Smooth muscle cell (in vitro differentiated cells): ENCODE results near the gene MAGEA6. TPM values are rescaled to one million over a fixed set of nuclear protein-coding genes. Genes with fewer than 3 reads are reported as not detected.
A peak's percentile ranks its signal among the peaks of the same experiment; 100 is the strongest.
"Not testable (repeated sequence)": the region's sequence is repeated elsewhere in the genome, so short reads cannot be mapped to it uniquely, and the experiment has no call there.

Experiments
- DNase-seq: peaks from one replicate; lab custom pipeline; 2025; ENCODE audit not compliant: unreplicated experiment; lab: John Stamatoyannopoulos, UW
- H2AFZ ChIP-seq: fragments of 200-600 bp; sonication (generic); 2 replicates; pipeline ENCODE4 v1.6.0; 2016; ENCODE audit warnings: antibody characterized with exemption, low read depth, mild to moderate bottlenecking
- H3F3A ChIP-seq: fragments of 200-600 bp; sonication (generic); 2 replicates; pipeline ENCODE4 v1.6.0; 2017; ENCODE audit warnings: antibody characterized with exemption, low read depth
- H3K27ac ChIP-seq: fragments of 200-600 bp; sonication (generic); 2 replicates; pipeline ENCODE4 v1.5.1; 2016; ENCODE audit warnings: low read depth, mild to moderate bottlenecking
- H3K27me3 ChIP-seq: fragments of 200-600 bp; sonication (generic); 2 replicates; pipeline ENCODE4 v1.6.1; 2016; ENCODE audit warnings: low read depth, mild to moderate bottlenecking
- H3K36me3 ChIP-seq: fragments of 200-600 bp; sonication (generic); 2 replicates; pipeline ENCODE4 v1.5.1; 2016; ENCODE audit warnings: low read depth
- H3K4me1 ChIP-seq: fragments of 200-600 bp; sonication (generic); 2 replicates; pipeline ENCODE4 v1.5.1; 2016; ENCODE audit warnings: low read depth
- H3K4me2 ChIP-seq: fragments of 200-600 bp; sonication (generic); 2 replicates; pipeline ENCODE4 v1.6.0; 2016; ENCODE audit warnings: mild to moderate bottlenecking
- H3K4me3 ChIP-seq: fragments of 200-600 bp; sonication (generic); 2 replicates; pipeline ENCODE4 v1.5.1; 2016; ENCODE audit warnings: mild to moderate bottlenecking
- H3K79me2 ChIP-seq: fragments of 200-600 bp; sonication (generic); 2 replicates; pipeline ENCODE4 v1.6.0; 2016; ENCODE audit warnings: low read depth, mild to moderate bottlenecking
- H3K9ac ChIP-seq: fragments of 200-600 bp; sonication (generic); 2 replicates; pipeline ENCODE4 v1.6.0; 2016; ENCODE audit warnings: low read depth
- H3K9me3 ChIP-seq: fragments of 200-600 bp; sonication (generic); replicated peaks from 2 replicates; pipeline ENCODE4 v1.5.1; 2016; ENCODE audit warnings: low read depth
- H4K20me1 ChIP-seq: fragments of 200-600 bp; sonication (generic); 2 replicates; pipeline ENCODE4 v1.6.0; 2016; ENCODE audit warnings: low read depth
- CTCF ChIP-seq: fragments of 200-600 bp; sonication (generic); IDR thresholded peaks from 2 replicates; pipeline ENCODE4 v1.5.1; 2017; ENCODE audit warnings: borderline replicate concordance, mild to moderate bottlenecking, antibody characterized with exemption; ENCODE audit not compliant: insufficient read depth, poor library complexity, severe bottlenecking
- WGBS: methylation state at CpG from one replicate; pipeline ENCODE4 v1.1.7; 2016; ENCODE audit warnings: low lambda C conversion rate; 5-methylcytosine and 5-hydroxymethylcytosine counted together
- polyA plus RNA-seq: library from polyadenylated mRNA; unstranded; fragments of >200 nt; fragmentation: Nextera tagmentation; extraction: Ambion mirVana; gene quantifications from 2 replicates; pipeline ENCODE4 v1.2.1, GENCODE V29; 2016
- total RNA-seq: library from RNA; depleted of rRNA; stranded (reverse); fragments of >200 nt; gene quantifications from 2 replicates; pipeline ENCODE4 v1.2.3, GENCODE V29; 2014

MAGEA6 gene
- total RNA-seq (not detected in 2 replicates), polyA plus RNA-seq (not detected in 2 replicates)

GRCh38 chrX:152769549-152770289 is at the start of gene MAGEA6:
Gene MAGEA6 (minus strand): TSS chrX:152769689. CDS start chrX:152767650, 2,039 bp downstream.
- not testable (repeated sequence) for H2AFZ ChIP-seq, DNase-seq, H3K27me3 ChIP-seq, H3K4me2 ChIP-seq, H3K4me3 ChIP-seq, H3F3A ChIP-seq, H3K36me3 ChIP-seq, H3K79me2 ChIP-seq, H3K9ac ChIP-seq, H3K27ac ChIP-seq, H3K4me1 ChIP-seq, H3K9me3 ChIP-seq, H4K20me1 ChIP-seq
- 81% methylated on average over 3 of the region's 29 CpGs for WGBS

- no peak overlapping the region for H3K9ac ChIP-seq
- H3K4me1 ChIP-seq = no peaks in the 10 kb centered on the region
- peak overlapping the region; percentile 29 for H3K27ac ChIP-seq
- no peak overlapping the region for H3K4me2 ChIP-seq
- WGBS = 62% methylated on average over 2 of the region's 2 CpGs
- no peak overlapping the region for H3K4me3 ChIP-seq
- no peak for TF ChIP-seq CTCF
- H4K20me1 ChIP-seq = no peaks in the 10 kb centered on the region
- H3F3A ChIP-seq = no peaks in the 10 kb centered on the region
- H3K27me3 ChIP-seq = no peaks in the 10 kb centered on the region
- no peak overlapping the region for H2AFZ ChIP-seq
- no peak for DNase-seq
- H3K79me2 ChIP-seq = no peaks in the 10 kb centered on the region
- H3K36me3 ChIP-seq = no peaks in the 10 kb centered on the region
- no peaks in the 10 kb centered on the region for H3K9me3 ChIP-seq
Observed at GRCh38 chrX:152819266-152819665, 49.8 kb upstream of the MAGEA6 start.

GRCh38 chrX:152818356-152818755 is 48.9 kb upstream of the MAGEA6 start:
- H3K79me2 ChIP-seq = no peaks in the 10 kb centered on the region
- no peak overlapping the region for H2AFZ ChIP-seq
- TF ChIP-seq CTCF = no peak
- H4K20me1 ChIP-seq = no peaks in the 10 kb centered on the region
- no peaks in the 10 kb centered on the region for H3F3A ChIP-seq
- H3K9me3 ChIP-seq = no peaks in the 10 kb centered on the region
- DNase-seq = no peak
- no peaks in the 10 kb centered on the region for H3K4me1 ChIP-seq
- WGBS = 61% methylated on average over 5 of the region's 5 CpGs
- no peaks in the 10 kb centered on the region for H3K27me3 ChIP-seq
- no peak overlapping the region for H3K4me3 ChIP-seq
- no peak overlapping the region for H3K4me2 ChIP-seq
- no peak overlapping the region for H3K9ac ChIP-seq
- H3K36me3 ChIP-seq = no peaks in the 10 kb centered on the region
- peak overlapping the region; percentile 35 for H3K27ac ChIP-seq

GRCh38 chrX:152817078-152817764 is 47.7 kb upstream of the MAGEA6 start:
- H2AFZ ChIP-seq = peak overlapping the region; percentile 55
- H3K4me2 ChIP-seq = no peak overlapping the region
- no peaks in the 10 kb centered on the region for H4K20me1 ChIP-seq
- H3K36me3 ChIP-seq = no peaks in the 10 kb centered on the region
- H3K4me1 ChIP-seq = no peaks in the 10 kb centered on the region
- WGBS = 35% methylated on average over 6 of the region's 6 CpGs
- no peaks in the 10 kb centered on the region for H3F3A ChIP-seq
- H3K27ac ChIP-seq = peak overlapping the region; percentile 35
- no peak overlapping the region for H3K9ac ChIP-seq
- no peaks in the 10 kb centered on the region for H3K9me3 ChIP-seq
- H3K27me3 ChIP-seq = no peaks in the 10 kb centered on the region
- no peak for DNase-seq
- H3K79me2 ChIP-seq = no peaks in the 10 kb centered on the region
- H3K4me3 ChIP-seq = no peak overlapping the region
- TF ChIP-seq CTCF = peak; percentile 55
